H1 (cell line): ENCODE data around the gene RRM2. TPM values are rescaled to one million over a fixed set of nuclear protein-coding genes. Genes with fewer than 3 reads are reported as not detected.
A peak's percentile ranks its signal among the peaks of the same experiment; 100 is the strongest.

Experiments used
- CBX5 ChIP-seq: fragments of 300-800, 300-1000 bp; sonication (generic); IDR thresholded peaks from 2 replicates; pipeline ENCODE4 v1.7.1; 2016; ENCODE audit warnings: antibody characterized with exemption, low read length, low read depth
- CBX8 ChIP-seq: fragments of 300-800, 300-1000 bp; sonication (generic); IDR thresholded peaks from 2 replicates; pipeline ENCODE4 v1.7.1; 2016; ENCODE audit warnings: low read depth, low read length, borderline replicate concordance
- CHD2 ChIP-seq: IDR thresholded peaks from 2 replicates; pipeline ENCODE4 v1.6.1; 2012; ENCODE audit warnings: low read length, improper control_type of control experiment
- CTBP2 ChIP-seq: IDR thresholded peaks from 2 replicates; pipeline ENCODE4 v1.7.0; 2011; ENCODE audit warnings: borderline replicate concordance, mild to moderate bottlenecking, moderate library complexity, mixed read lengths, low read length; ENCODE audit not compliant: insufficient read depth, insufficient read length
- HDAC6 ChIP-seq: IDR thresholded peaks from one replicate; pipeline ENCODE4 v1.7.1; 2012; ENCODE audit warnings: low read depth, mild to moderate bottlenecking, inconsistent platforms, low read length, moderate library complexity
- JUND ChIP-seq: IDR thresholded peaks from 2 replicates; pipeline ENCODE4 v1.6.1; 2011; ENCODE audit warnings: mild to moderate bottlenecking, improper control_type of control experiment, low read length
- KDM1A ChIP-seq: fragments of 200-600, 300-600 bp; sonication (generic); IDR thresholded peaks from 2 replicates; pipeline ENCODE4 v1.7.1; 2016; ENCODE audit warnings: mild to moderate bottlenecking, low read length, borderline replicate concordance
- KDM5A ChIP-seq: fragments of 200-600 bp; IDR thresholded peaks from 2 replicates; pipeline ENCODE4 v1.7.1; 2012; ENCODE audit warnings: mild to moderate bottlenecking, low read length, inconsistent platforms, mixed read lengths
- NANOG ChIP-seq: IDR thresholded peaks from 2 replicates; pipeline ENCODE4 v1.6.1; 2011; ENCODE audit warnings: low read length, low read depth, mild to moderate bottlenecking, inconsistent platforms; ENCODE audit not compliant: insufficient read depth, poor library complexity, severe bottlenecking
- PHF8 ChIP-seq: fragments of 200-600 bp; sonication (generic); conservative IDR thresholded peaks from 2 replicates; pipeline ENCODE4 v1.7.1; 2012; ENCODE audit warnings: low read depth, mild to moderate bottlenecking, inconsistent platforms, low read length, moderate library complexity
- RFX5 ChIP-seq: IDR thresholded peaks from 2 replicates; pipeline ENCODE4 v1.6.1; 2011; ENCODE audit warnings: low read depth, low read length, improper control_type of control experiment, borderline replicate concordance
- RNF2 ChIP-seq: fragments of 200-900, 300-1000 bp; sonication (generic); IDR thresholded peaks from 2 replicates; pipeline ENCODE4 v1.7.1; 2016; ENCODE audit warnings: borderline replicate concordance, low read depth, mild to moderate bottlenecking, antibody characterized with exemption, low read length; ENCODE audit not compliant: poor library complexity, severe bottlenecking; ENCODE audit errors: missing control alignments
- RXRA ChIP-seq: IDR thresholded peaks from 2 replicates; pipeline ENCODE4 v1.6.1; 2011; ENCODE audit warnings: low read depth, mild to moderate bottlenecking, low read length, moderate library complexity; ENCODE audit not compliant: insufficient read depth
- SIN3A ChIP-seq, 2 experiments: IDR thresholded peaks in 1 of 2; conservative IDR thresholded peaks in 1 of 2; 2 replicates each; pipeline ENCODE4 v1.6.1; 2011 to 2012; ENCODE audit warnings: low read length in 2 of 2, improper control_type of control experiment in 1 of 2, low read depth in 1 of 2, mild to moderate bottlenecking in 1 of 2
- SIRT6 ChIP-seq: IDR thresholded peaks from one replicate; pipeline ENCODE4 v1.7.1; 2012; ENCODE audit warnings: low read length, inconsistent platforms
- SP1 ChIP-seq: IDR thresholded peaks from 2 replicates; pipeline ENCODE4 v1.6.1; 2011; ENCODE audit warnings: low read depth, low read length
- SP4 ChIP-seq: IDR thresholded peaks from 2 replicates; pipeline ENCODE4 v1.6.1; 2012; ENCODE audit warnings: low read length, inconsistent platforms
- TAF1 ChIP-seq: IDR thresholded peaks from 2 replicates; pipeline ENCODE4 v1.6.1; 2011; ENCODE audit warnings: mild to moderate bottlenecking, low read depth, low read length
- TBP ChIP-seq: IDR thresholded peaks from 2 replicates; pipeline ENCODE4 v1.6.1; 2011; ENCODE audit warnings: low read depth, low read length, improper control_type of control experiment
- TEAD4 ChIP-seq: IDR thresholded peaks from 2 replicates; pipeline ENCODE4 v1.6.1; 2012; ENCODE audit warnings: low read depth, low read length, inconsistent platforms, mixed read lengths
- polyA plus RNA-seq, 7 experiments: library from polyadenylated mRNA; depleted of rRNA in 3 of 7; stranded (reverse) in 5 of 7; unstranded in 2 of 7; fragments of >200 nt in 5 of 7; fragments of 200-250 nt in 2 of 7; gene quantifications; 1 replicate in 5 of 7; 2 replicates in 1 of 7; 4 replicates in 1 of 7; pipeline versions ENCODE4 v1.2.1 to v1.2.3, GENCODE V29; 2011 to 2013; ENCODE audit warnings: missing spikeins in 2 of 7, mixed read lengths in 2 of 7
- total RNA-seq: library from RNA; stranded (reverse); fragmentation: NEBNext Ultra II Directional; extraction: Animal tissue kit (Norgen Biotek cat#: 25700); gene quantifications from 2 replicates; pipeline ENCODE4 v1.2.1, GENCODE V29; 2021
- TF ChIP-seq, protein P1 (sequence below): IDR thresholded peaks from 2 replicates; pipeline ENCODE4 v1.6.1; 2011; ENCODE audit warnings: low read depth, mild to moderate bottlenecking, low read length; ENCODE audit not compliant: insufficient read depth
- TF ChIP-seq, protein P2 (sequence below): IDR thresholded peaks from 2 replicates; pipeline ENCODE4 v1.6.1; 2011; ENCODE audit warnings: low read length, improper control_type of control experiment

The RRM2 gene
- total and polyA plus RNA-seq, 2 of the 8 experiments (the other 6 are each of a cell fraction or from before 2014, with no cell fraction given): 37.7 to 215 TPM

DNA sequence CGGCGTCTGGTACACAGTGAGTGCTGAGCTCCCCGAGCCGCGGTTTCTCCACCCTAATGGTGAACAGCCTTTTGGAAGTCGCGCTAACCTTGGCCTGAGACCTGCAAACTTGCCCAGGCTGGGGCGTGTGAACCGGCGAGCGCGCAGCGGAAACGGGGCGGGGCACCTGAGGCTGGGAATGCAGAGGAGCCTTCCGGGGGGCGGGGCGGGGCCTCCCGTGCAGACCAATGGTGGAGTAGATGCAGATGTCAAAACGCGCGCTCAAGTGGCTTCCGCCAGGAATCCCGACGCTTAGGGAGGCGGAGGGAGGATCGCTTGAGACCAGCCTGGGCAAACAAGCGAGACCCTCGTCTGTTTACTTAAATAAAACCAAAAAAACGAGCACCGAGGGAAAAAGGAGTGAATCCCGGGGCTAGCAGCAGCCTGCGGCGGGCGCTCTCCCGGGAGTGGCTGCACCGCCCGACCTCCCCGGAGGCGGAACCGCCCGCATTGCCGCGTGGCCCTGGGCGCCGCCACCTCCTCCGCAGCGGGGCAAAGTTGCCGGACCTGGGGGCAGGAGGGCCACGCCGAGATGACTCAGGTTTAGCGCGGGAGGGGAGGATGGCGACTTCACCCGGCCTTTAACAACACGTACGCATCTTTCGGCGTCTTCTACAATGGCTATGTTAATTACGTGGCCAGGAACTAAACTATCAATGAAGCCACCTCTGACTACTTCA, 2.2 kb upstream of the RRM2 start (continued):
- no peak for TF ChIP-seq CBX5
- no peak for TF ChIP-seq NANOG
- TF ChIP-seq SIRT6: no peak
- TF ChIP-seq RNF2: no peak
- TF ChIP-seq SP4: no peak
- peak; percentile 69 for TF ChIP-seq TBP
- TF ChIP-seq CBX8: no peak
- TF ChIP-seq SP1: 0 out of 2 replicates have a peak, but pooled peaks have one; percentile 58
- no peak; the same call in 1 of the 2 replicates for TF ChIP-seq KDM1A
- TF ChIP-seq TEAD4: peak; percentile 62; the same call in 1 of the 2 replicates
- TF ChIP-seq KDM5A: no peak
- TF ChIP-seq, protein P1, sequence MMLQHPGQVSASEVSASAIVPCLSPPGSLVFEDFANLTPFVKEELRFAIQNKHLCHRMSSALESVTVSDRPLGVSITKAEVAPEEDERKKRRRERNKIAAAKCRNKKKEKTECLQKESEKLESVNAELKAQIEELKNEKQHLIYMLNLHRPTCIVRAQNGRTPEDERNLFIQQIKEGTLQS: no peak
- no peak; the same call in 1 of the 2 replicates for TF ChIP-seq JUND
- TF ChIP-seq PHF8: peak; percentile 73
- no peak for TF ChIP-seq CTBP2
- TF ChIP-seq CHD2: no peak
- TF ChIP-seq TAF1: peak; percentile 79
- TF ChIP-seq RXRA: no peak
- peak in 1 of 2 experiments; percentile 49; a peak in 2 of 4 replicates for TF ChIP-seq SIN3A (conservative IDR thresholded peaks at IDR 0.05 in 1 of 2, IDR thresholded peaks at IDR 0.05 in 1 of 2; ENCODE audit: low read depth in 1 of 2, low read length in 2 of 2)
- no peak for TF ChIP-seq HDAC6
- TF ChIP-seq, protein P2, sequence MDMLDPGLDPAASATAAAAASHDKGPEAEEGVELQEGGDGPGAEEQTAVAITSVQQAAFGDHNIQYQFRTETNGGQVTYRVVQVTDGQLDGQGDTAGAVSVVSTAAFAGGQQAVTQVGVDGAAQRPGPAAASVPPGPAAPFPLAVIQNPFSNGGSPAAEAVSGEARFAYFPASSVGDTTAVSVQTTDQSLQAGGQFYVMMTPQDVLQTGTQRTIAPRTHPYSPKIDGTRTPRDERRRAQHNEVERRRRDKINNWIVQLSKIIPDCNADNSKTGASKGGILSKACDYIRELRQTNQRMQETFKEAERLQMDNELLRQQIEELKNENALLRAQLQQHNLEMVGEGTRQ: no peak
- no peak for TF ChIP-seq RFX5
